Measurements from ENCODE around the gene ACTR1B.

ACTR1B gene

DNA sequence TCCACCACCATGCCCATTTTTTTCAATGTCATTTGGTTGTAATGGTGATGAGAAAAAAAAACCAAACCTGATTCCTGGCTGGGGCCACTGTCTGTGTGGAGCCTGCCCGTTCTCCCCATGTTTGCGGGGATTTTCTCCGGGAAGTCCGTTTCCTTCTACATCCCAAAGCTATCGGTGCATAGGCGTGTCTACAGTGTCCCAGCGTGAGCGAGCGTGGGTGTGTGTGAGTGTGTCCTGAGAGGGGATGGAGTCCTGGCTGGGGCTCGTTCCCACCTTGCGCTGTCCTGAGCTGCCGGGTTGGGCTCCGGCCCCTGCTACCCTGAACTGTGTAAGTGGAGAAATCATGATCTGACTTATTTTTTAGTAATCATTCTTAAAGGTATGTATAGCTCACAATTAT is 42.3 kb upstream of the ACTR1B start:
- no peak overlapping the region for H3K4me3 ChIP-seq (replicated peaks; ENCODE audit: insufficient read depth, low read length)
- DNase-seq (ENCODE audit: low read depth in 1 of 2, low spot score in 1 of 2) = no peak
- TF ChIP-seq GABPA (IDR thresholded peaks at IDR 0.05; ENCODE audit: low read depth) (no peak), REST (IDR thresholded peaks at IDR 0.05; ENCODE audit: insufficient replicate concordance, low read depth) (no peak), SPI1 (IDR thresholded peaks at IDR 0.05; ENCODE audit: borderline replicate concordance, low read depth) (no peak), POLR2AphosphoS5 (IDR thresholded peaks at IDR 0.05; ENCODE audit: low read depth) (no peak)
- TF ChIP-seq, protein P1, sequence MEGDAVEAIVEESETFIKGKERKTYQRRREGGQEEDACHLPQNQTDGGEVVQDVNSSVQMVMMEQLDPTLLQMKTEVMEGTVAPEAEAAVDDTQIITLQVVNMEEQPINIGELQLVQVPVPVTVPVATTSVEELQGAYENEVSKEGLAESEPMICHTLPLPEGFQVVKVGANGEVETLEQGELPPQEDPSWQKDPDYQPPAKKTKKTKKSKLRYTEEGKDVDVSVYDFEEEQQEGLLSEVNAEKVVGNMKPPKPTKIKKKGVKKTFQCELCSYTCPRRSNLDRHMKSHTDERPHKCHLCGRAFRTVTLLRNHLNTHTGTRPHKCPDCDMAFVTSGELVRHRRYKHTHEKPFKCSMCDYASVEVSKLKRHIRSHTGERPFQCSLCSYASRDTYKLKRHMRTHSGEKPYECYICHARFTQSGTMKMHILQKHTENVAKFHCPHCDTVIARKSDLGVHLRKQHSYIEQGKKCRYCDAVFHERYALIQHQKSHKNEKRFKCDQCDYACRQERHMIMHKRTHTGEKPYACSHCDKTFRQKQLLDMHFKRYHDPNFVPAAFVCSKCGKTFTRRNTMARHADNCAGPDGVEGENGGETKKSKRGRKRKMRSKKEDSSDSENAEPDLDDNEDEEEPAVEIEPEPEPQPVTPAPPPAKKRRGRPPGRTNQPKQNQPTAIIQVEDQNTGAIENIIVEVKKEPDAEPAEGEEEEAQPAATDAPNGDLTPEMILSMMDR (IDR thresholded peaks at IDR 0.05; ENCODE audit: insufficient read depth, low read length) = no peak

DNA sequence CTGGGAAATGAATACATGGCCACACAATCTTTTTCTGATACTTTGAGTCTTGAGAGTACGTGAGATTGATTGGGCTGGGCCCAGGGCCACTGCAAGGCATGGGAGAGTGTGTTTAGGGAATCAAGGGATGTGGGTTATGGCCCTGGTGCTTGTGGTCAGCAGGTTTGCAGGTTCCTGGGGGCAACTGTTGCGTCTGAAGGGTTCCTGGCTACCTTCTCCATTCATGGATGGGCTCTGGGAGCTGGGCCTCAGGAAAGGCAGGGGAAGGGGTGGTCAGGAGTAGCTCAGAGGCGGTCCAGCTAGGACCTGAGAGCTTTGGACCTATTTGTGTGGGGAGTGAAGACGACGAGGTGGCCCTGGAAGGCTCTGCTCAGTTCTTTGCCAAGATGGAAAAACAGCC is 41.1 kb upstream of the ACTR1B start:
- Histone ChIP-seq H3K4me3 (replicated peaks; ENCODE audit: insufficient read depth, low read length) (no peak overlapping the region), H3K27me3 (ENCODE audit: insufficient read depth, poor library complexity, severe bottlenecking) (no peaks in the 10 kb centered on the region), H3K27ac (replicated peaks) (no peak overlapping the region)
- no peak for DNase-seq (ENCODE audit: low read depth in 1 of 2, low spot score in 1 of 2)
- TF ChIP-seq GABPA (IDR thresholded peaks at IDR 0.05; ENCODE audit: low read depth) = no peak
- TF ChIP-seq REST (IDR thresholded peaks at IDR 0.05; ENCODE audit: insufficient replicate concordance, low read depth) = no peak
- TF ChIP-seq, protein P1 (IDR thresholded peaks at IDR 0.05; ENCODE audit: insufficient read depth, low read length) = no peak
- TF ChIP-seq SPI1 (IDR thresholded peaks at IDR 0.05; ENCODE audit: borderline replicate concordance, low read depth) = no peak
- no peak for TF ChIP-seq POLR2AphosphoS5 (IDR thresholded peaks at IDR 0.05; ENCODE audit: low read depth)

More for the DNA sequence above, 42.3 kb upstream of the ACTR1B start:
- no peaks in the 10 kb centered on the region for H3K27me3 ChIP-seq (ENCODE audit: insufficient read depth, poor library complexity, severe bottlenecking)
- no peak overlapping the region for H3K27ac ChIP-seq (replicated peaks)

DNA sequence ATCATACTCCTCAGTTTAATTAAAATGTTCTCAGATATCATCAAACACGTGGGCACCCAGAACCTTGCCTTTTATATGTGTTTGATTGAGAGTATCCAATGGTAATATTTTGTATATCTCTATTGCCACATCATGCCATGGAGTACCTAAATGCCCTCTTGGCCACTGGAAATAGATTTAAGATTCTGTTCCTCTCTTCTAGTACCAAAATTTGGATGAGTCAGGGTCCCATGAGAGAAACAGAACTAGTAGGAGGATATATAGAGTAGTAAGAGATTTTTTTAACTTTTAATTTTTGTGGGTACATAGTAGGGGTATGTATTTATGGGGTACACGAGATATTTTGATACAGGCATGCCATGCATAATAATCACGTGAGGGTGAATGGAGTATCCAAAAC is 39.9 kb upstream of the ACTR1B start:
- Histone ChIP-seq H3K4me3 (replicated peaks; ENCODE audit: insufficient read depth, low read length) (no peak overlapping the region), H3K27ac (replicated peaks) (no peak overlapping the region), H3K27me3 (ENCODE audit: insufficient read depth, poor library complexity, severe bottlenecking) (no peaks in the 10 kb centered on the region)
- DNase-seq (ENCODE audit: low read depth in 1 of 2, low spot score in 1 of 2) = no peak
- TF ChIP-seq REST (IDR thresholded peaks at IDR 0.05; ENCODE audit: insufficient replicate concordance, low read depth) = no peak
- TF ChIP-seq SPI1 (IDR thresholded peaks at IDR 0.05; ENCODE audit: borderline replicate concordance, low read depth) = no peak
- TF ChIP-seq, protein P1 (IDR thresholded peaks at IDR 0.05; ENCODE audit: insufficient read depth, low read length) = no peak
- no peak for TF ChIP-seq GABPA (IDR thresholded peaks at IDR 0.05; ENCODE audit: low read depth)
- TF ChIP-seq POLR2AphosphoS5 (IDR thresholded peaks at IDR 0.05; ENCODE audit: low read depth) = no peak

Measured in HL-60 (cell line).